GM18526 (cell line): ENCODE data around the gene GANC.

Source experiments
- POLR2A ChIP-seq: IDR thresholded peaks from 3 replicates; pipeline ENCODE4 v1.6.1; 2011; ENCODE audit not compliant: insufficient read length; ENCODE audit errors: extremely low read depth

GANC gene

DNA sequence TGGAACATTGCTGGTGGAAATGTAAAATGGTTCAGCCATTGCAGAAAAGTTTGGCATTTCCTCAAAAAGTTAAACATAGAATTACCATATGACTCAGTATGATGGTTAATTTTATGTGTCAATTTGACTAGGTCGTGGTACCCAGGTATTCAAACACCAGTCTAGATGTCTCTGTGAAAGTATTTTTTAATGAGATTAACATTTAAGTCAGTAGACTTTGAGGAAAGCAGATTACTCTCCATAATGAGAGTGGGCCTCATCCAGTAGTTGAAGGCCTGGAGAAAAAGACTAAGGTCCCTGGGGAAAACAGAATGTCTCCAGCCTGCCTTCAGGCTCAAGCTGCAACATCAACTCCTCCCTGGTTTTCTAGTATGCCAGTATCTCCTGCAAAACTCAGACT lies 42.5 kb downstream of the GANC start:
- TF ChIP-seq POLR2A = no peak

DNA sequence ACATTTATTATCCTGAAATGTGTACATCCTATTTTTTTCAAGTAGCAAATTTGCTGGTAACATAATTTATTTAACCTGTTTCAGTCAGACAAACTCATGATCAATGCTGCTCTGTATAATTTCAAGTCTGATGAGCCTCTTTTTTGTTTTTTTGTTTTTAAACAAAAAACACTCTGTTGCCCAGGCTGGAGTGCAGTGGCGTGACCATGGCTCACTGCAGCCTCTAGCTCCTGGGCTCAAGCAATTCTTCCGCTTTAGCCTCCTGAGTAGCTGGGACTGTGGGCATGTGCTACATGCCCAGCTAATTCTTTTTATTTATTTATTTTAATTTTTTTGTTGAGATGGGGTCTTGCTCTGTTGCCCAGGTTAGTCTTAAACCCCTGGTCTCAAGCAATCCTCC lies 46.2 kb downstream of the GANC start:
- TF ChIP-seq POLR2A = no peak

DNA sequence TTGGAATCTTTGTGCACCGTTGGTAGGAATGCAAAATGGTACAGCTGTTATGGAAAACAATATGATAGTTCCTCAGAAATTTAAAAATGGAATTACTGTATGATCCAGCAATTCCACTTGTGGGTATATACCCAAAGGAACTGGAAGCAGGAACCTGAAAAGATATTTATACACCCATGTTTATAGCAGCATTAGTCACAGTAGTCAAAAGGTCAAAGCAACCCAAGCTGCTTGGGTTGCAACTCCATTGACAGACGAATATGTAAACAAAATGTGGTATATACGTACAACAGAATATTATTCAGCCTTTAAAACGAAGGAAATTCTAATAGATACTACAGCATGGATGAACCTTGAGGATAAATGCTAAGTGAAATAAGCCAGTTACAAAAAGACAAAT lies 51.3 kb downstream of the GANC start:
- no peak for TF ChIP-seq POLR2A

DNA sequence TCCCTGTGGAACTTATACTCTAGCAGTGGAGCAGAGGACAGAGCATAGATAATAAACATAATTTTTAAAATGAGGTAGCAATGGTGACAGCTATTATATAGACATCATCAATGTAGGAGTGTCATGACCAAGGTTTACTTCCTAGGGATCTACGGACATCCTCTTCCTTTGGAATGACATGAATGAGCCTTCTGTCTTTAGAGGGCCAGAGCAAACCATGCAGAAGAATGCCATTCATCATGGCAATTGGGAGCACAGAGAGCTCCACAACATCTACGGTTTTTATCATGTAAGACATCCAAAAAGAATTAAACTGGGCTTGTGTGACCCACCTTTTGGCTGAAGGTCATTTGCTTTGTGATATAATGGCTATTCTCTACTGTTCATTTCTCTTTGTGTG lies 56.2 kb downstream of the GANC start:
- no peak for TF ChIP-seq POLR2A

DNA sequence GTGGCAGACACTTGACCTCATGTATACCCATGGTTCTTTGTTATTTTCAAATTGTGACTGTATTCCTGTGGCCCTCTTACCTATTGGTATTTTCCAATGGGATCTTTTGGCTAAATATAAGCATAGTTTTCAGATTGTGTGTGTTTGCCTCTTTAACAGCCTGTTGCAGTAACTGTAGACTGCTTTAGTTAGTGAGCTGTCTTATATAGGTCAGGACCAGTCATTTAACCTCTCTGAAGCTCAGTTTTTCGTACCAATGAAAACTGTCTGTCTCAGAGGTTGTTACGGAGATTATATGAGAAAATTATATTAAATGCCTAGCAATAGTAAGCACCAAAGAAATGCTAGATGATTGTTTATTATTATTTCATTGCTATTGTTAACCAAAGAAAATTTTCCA lies 57.0 kb downstream of the GANC start:
- TF ChIP-seq POLR2A = no peak

DNA sequence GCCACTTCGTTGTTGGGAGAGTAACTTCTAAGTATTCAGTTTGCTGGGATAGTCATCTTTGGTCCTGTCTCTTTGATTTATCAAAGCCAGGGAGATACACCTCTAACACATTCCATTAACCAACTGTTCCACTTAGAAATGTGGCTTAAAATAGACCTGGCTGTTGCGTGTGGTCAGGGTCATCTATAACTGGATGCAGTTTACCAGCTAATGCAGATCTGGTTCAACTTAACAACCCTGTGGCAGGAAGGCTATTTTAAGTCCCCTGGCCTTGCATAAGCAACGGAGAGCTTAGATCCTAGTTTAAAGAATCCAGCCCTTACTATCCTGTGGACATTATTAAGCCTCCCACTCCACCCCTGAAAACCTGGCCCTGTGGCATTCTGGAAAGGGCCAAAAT lies 58.2 kb downstream of the GANC start:
- TF ChIP-seq POLR2A = no peak

DNA sequence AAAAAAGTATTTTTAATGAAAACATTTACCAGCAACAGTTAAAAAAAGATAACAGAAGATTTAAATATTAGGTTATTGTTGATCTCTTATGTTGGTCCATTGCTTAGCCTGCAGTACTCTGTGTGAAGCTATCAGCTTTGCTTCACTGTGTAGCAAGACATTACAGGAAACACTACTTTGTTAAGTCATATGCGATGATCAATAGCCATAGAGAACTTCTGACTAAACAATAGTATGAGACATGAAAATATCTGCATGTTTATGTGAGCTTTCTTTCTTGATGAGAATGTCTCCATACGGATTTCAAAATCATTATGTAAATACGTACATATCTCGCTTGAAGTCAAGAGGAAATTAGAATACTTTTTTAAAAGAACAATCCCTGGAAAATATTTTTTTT lies 59.3 kb downstream of the GANC start:
- no peak for TF ChIP-seq POLR2A

DNA sequence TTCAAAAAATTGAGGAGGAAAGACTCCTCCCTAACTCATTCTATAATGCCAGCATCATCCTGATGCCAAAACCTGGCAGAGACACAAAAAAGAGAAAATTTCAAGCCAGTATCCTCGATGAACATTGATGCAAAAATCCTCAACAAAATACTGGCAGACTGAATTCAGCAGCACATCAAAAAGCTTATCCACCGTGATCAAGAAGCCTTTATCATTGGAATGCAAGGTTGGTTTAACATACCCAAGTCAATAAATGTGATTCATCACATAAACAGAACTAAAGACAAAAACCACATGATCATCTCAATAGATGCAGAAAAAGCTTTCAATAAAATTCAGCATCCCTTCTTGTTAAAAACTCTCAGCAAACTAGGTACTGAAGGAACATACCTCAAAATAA lies 62.1 kb downstream of the GANC start:
- no peak for TF ChIP-seq POLR2A

DNA sequence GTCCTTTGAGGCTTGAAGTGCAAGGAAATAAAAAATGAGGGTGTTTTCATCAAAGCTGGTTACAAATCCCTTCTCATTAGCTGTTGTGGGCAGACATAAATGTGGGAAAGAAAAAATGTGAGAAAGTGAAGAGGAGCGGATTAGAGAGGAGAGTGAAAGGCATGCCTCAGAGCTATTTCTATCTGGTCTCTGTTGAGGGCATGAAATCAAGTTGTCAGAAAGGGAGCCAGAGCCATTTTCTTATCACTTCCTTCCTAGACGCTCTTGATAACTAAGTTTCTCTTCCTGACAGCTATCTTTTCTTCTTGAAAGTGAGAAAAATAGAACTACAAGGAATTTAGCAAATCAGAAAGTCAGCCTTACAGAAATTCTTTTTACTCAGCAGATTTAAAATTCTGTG lies 65.5 kb downstream of the GANC start:
- TF ChIP-seq POLR2A = no peak

DNA sequence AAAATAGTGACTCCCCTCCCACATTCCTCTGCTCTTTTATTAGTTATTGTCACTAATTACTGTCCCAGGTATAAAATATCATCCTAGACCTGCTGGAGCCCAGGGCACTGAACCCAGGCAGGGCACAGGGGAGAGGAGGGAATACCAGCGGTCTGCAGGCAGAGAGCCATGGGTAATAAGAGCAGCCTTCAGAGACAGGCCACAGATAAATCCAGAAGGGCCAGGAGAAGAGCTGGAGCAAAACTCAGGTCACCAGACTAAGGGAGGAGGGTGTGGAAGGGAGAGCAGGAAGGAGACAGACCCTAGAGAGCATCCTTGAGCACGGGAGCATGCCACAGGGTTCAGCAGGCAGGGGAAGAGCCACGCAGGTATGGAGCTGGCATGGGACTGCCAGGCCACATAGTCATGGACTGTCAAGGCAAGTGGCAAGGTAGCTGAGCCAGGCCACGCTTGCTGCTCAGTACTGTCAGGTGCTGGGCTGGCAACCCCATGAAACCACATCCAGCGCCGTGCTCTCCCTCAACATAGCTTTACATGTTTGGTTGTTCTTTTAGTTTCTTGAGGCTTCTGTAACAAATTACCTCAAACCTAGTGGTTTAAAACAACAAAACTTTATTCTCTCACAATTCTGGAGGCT lies 70.7 kb downstream of the GANC start:
- no peak for TF ChIP-seq POLR2A

DNA sequence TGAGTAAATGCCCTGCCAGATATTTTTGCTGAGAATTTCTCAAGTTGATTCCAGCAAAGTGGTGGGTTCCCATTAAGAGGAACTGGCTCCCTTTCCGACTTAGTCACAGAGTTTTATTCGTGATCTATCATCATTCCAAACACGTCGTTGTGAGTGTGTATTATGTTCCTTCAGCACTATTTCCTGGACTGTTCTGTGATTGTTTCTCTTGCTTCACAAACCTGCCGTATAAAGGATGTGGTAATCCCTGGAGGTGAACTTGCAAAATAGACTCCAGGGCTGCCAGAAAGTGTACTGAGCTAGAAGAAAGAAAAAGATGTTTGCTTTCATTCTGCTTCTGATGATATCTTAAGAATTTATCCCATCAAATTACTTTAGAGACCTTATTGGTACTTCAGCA lies 71.8 kb downstream of the GANC start:
- TF ChIP-seq POLR2A = no peak

DNA sequence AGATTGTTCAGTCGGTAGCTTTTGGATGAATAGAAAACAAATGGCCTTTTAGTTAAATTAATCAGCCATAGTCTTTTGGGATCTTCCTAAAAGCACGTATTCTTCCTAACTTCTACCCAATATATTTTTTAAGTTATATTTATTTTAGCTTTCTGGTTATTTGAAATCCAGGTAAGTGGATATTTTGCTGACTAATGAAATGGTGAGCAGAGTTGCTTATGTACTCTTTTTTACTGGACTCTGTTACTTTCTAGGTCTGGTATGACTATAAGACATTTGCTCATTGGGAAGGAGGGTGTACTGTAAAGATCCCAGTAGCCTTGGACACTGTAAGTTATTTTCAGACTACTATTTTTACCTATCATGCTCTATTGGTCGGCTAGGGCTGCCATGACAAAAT lies 72.5 kb downstream of the GANC start:
- no peak for TF ChIP-seq POLR2A

DNA sequence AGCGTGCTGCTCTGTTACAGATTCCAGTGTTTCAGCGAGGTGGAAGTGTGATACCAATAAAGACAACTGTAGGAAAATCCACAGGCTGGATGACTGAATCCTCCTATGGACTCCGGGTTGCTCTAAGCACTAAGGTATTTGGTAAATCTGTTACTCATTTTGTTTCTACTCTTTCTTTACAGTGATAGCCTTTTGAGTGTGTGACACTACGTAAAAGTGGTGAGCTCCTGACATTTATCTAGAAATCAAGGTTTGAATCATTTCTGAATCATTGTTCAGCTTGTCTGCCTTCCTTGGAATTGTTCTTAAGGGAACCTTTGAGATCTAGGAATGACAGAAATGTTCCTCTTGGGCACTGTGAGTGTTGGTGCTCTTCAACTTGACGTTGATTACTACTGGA lies 75.1 kb downstream of the GANC start:
- no peak for TF ChIP-seq POLR2A

DNA sequence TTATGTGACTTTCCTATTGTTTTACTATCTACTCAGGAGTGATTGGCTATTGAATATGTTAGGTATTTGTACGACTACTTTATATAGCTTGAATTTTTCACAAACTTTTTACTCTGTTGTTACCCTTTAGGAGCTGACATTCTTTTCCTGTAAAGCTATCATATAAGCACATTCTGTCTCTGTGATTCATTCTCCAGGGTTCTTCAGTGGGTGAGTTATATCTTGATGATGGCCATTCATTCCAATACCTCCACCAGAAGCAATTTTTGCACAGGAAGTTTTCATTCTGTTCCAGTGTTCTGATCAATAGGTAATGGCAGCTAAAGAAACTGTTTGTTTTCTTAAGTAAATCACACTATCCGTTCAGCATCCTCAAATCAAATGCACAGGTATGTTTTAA lies 76.2 kb downstream of the GANC start:
- no peak for TF ChIP-seq POLR2A

DNA sequence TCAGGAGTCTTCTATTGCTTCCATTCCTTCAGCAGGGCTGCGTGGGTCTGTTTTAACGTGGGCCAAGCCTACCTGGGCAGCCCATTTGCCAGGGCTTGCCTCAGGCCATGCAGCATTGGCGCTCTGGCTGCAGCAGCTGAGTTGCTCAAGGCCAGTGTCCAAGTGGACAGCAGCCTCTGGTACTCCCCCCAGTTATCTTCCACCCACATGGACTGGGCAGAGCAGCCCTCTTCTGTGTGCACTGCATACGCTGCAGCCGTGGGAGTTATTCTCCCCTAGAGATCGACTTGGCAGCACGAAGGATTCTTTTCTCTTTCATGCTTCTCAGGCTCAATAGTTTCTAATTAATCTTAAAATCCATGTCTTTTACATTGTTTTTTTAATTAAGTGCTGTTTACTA lies 79.4 kb downstream of the GANC start:
- no peak for TF ChIP-seq POLR2A

DNA sequence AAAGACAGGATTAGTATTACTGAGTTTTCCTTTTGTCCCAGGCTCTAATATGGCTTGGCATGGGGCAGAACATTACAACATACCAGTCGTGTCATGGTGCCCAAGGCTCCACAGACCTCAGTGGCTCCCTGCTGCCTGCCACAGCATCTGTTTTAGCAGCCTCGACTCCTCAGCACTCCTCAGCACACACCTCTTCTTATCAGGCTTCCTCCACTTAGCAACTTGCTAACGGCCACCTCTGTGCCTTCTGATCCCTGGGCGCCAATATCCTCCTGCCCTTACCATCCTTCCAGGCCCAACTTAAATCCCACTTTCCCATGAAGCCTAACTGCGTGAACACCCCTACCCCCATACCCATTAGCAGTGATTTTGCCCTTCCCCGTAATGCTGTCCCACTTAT lies 80.1 kb downstream of the GANC start:
- TF ChIP-seq POLR2A = no peak

DNA sequence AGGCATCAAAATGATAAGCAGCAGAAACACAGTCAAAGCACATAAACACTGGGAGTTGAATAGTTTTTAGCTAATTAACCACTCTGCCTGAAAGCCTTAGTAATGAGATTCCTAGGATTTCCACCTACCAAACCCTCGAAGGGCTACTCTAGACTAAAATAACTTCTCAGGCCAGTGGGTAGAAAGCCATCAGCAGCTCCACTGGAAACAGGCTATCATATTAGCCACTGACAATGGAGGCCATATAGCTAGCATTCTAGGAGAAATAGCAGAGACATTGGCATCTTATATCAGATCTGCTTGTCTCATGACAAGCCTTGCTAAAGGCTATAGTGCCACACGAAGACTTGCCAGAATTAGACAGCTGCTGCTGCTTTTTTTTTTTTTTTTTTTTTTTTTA lies 81.8 kb downstream of the GANC start:
- TF ChIP-seq POLR2A = no peak

DNA sequence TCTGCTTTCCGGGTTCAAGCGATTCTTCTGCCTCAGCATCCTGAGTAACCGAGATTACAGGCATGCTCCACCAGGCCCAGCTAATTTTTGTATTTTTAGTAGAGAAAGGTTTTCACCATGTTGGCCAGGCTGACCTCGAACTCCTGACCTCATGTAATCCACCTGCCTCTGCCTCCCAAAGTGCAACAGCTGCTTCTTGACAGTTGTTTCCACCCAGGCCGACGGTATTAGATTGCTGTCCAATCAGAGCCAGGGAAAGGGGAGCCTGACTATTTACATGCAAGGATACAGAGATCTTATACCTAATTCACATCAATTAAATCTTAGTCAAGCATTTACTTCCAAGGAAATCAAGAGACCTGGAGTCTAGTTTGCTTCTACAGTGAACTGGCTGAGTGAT lies 82.3 kb downstream of the GANC start:
- no peak for TF ChIP-seq POLR2A

DNA sequence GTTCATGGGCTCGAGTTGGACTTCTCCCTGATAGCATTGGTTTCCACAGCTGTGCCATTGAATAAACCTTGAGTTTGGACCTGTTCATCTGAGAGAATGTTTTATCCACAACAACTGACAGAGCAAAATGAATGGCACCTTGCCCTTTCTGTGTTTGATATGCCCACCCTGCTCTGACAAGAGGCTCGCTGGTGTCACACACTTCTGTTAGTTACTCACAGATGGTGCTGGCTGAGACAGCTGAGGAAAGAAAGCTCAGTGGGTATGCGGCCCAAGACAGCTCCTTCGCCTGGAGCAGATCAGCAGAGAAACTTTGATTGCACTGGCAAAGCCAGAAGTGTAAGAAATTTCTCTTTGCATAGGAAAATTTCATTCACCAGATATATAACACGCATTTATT lies 83.8 kb downstream of the GANC start:
- no peak for TF ChIP-seq POLR2A

DNA sequence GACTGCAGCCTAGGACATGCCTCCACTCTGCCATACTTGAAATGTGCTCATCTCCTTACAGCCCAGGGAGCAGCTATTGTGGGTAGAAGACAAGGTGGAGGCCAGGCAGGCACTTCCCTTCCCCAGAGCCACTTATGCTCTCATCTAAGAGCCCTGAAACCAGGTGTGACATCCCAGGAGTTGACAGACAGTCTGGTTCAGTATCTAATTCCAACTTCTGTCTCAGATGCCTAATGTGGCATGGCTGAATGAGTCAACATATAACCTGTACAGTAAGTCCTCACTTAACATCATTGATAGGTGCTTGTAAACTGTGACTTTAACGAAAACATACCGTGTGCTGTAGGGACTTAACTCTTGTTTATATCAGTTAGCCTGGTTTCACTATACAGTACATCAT lies 85.1 kb downstream of the GANC start:
- TF ChIP-seq POLR2A = no peak
